HCT116 (cell line): ENCODE measurements around the gene LIN52. TPM values are rescaled to one million over a fixed set of nuclear protein-coding genes. Genes with fewer than 3 reads are reported as not detected.

Source experiments
- ATAC-seq: fragments of 200-7000 bp; cut with Tn5 transposase; 2 replicates; pipeline ENCODE4 v1.9.1; 2020; ENCODE audit warnings: mild to moderate bottlenecking, moderate library complexity
- BruUV-seq: library from RNA; stranded (reverse); fragments of 400-500 nt; replicated peaks from 2 replicates; lab custom pipeline; 2021; lab: Mats Ljungman, UMichigan
- CTCF ChIA-PET: fragments of 300-600 bp; sonication (Branson Sonifier 250); formaldehyde crosslinking; loops from one replicate; lab custom pipeline; 2021; ENCODE audit warnings: antibody characterized with exemption; lab: Charles Lee
- POLR2A ChIA-PET: fragments of 300-600, 350-600 bp; sonication (Branson Sonifier 250); formaldehyde crosslinking; loops from one replicate; lab custom pipeline; 2021; ENCODE audit warnings: antibody characterized with exemption; lab: Charles Lee
- RAD21 ChIA-PET, 2 experiments: fragments of 300-600 bp; sonication (Branson Sonifier 250); formaldehyde crosslinking; loops; one replicate each; lab custom pipeline; 2023; ENCODE audit warnings: low total read pairs in 2 of 2; ENCODE audit not compliant: uncharacterized antibody in 2 of 2, unreplicated experiment in 2 of 2, low non-redundant PET in 1 of 2; lab: Charles Lee
- DNase-seq: peaks from one replicate; pipeline ENCODE4 v3.0.0-alpha.2; 2010; ENCODE audit warnings: low read depth, low spot score
- H2AFZ ChIP-seq: fragments of 200-600 bp; shearing (Covaris generic), sonication (generic); 2 replicates; pipeline ENCODE4 v1.6.1; 2017; ENCODE audit warnings: low read depth, mixed run types, mixed read lengths, antibody characterized with exemption, low read length; ENCODE audit not compliant: poor library complexity, severe bottlenecking
- H3K27ac ChIP-seq: 2 replicates; pipeline ENCODE4 v1.5.1; 2012; ENCODE audit warnings: low read depth, low read length
- H3K27me3 ChIP-seq: fragments of 200-600 bp; sonication (generic); 2 replicates; pipeline ENCODE4 v1.6.1; 2016; ENCODE audit warnings: mixed run types, low read length, mixed read lengths; ENCODE audit not compliant: insufficient read depth
- H3K36me3 ChIP-seq, 2 experiments: fragments of 200-500 bp in 1 of 2; fragments of 200-600 bp in 1 of 2; sonication (Bioruptor generic) in 1 of 2; sonication (generic) in 1 of 2; 2 replicates each; pipeline versions ENCODE4 v1.5.1 to v1.6.1; 2014 to 2016; ENCODE audit warnings: low read length in 2 of 2, inconsistent platforms in 1 of 2, mixed read lengths in 1 of 2, mixed run types in 1 of 2; ENCODE audit not compliant: insufficient read depth in 2 of 2, control insufficient read depth in 1 of 2
- H3K4me1 ChIP-seq, 2 experiments: fragments of 200-600 bp in 1 of 2; sonication (generic) in 1 of 2; 2 replicates each; pipeline versions ENCODE4 v1.5.1 to v1.6.1; 2012 to 2017; ENCODE audit warnings: low read length in 2 of 2, inconsistent platforms in 1 of 2, mild to moderate bottlenecking in 1 of 2, mixed read lengths in 1 of 2, mixed run types in 1 of 2, moderate library complexity in 1 of 2; ENCODE audit not compliant: insufficient read depth in 2 of 2, control insufficient read depth in 1 of 2
- H3K4me2 ChIP-seq: fragments of 200-600 bp; sonication (generic); 2 replicates; pipeline ENCODE4 v1.6.1; 2017; ENCODE audit warnings: mixed run types, low read length, mixed read lengths
- H3K4me3 ChIP-seq, 2 experiments: fragments of 200-600 bp in 1 of 2; sonication (generic) in 1 of 2; replicated peaks in 1 of 2; 2 replicates each; pipeline ENCODE4 v1.5.1; 2011 to 2016; ENCODE audit warnings: low read length in 2 of 2, control low read depth in 1 of 2, low read depth in 1 of 2, mild to moderate bottlenecking in 1 of 2, mixed read lengths in 1 of 2, mixed run types in 1 of 2
- H3K79me2 ChIP-seq: fragments of 200-600 bp; sonication (generic); 2 replicates; pipeline ENCODE4 v1.6.1; 2017; ENCODE audit warnings: mild to moderate bottlenecking, mixed run types, low read length, moderate library complexity, mixed read lengths; ENCODE audit not compliant: insufficient read depth
- H3K9ac ChIP-seq: fragments of 200-600 bp; sonication (generic); 2 replicates; pipeline ENCODE4 v1.6.1; 2016; ENCODE audit warnings: low read length, mixed read lengths
- H3K9me2 ChIP-seq: fragments of 200-600 bp; sonication (generic), shearing (Covaris generic); 2 replicates; pipeline ENCODE4 v1.6.1; 2017; ENCODE audit warnings: mixed run types, mild to moderate bottlenecking, moderate library complexity; ENCODE audit not compliant: insufficient read depth
- H3K9me3 ChIP-seq, 2 experiments: fragments of 200-500 bp in 1 of 2; fragments of 200-600 bp in 1 of 2; sonication (Bioruptor generic) in 1 of 2; sonication (generic) in 1 of 2; 2 replicates each; pipeline ENCODE4 v1.6.1; 2014 to 2017; ENCODE audit warnings: low read length in 2 of 2, mixed read lengths in 2 of 2, inconsistent platforms in 1 of 2, low read depth in 1 of 2, mild to moderate bottlenecking in 1 of 2, mixed run types in 1 of 2, moderate library complexity in 1 of 2; ENCODE audit not compliant: control insufficient read depth in 1 of 2, insufficient read depth in 1 of 2
- H4K20me1 ChIP-seq: fragments of 200-600 bp; sonication (generic), shearing (Covaris generic); 2 replicates; pipeline ENCODE4 v1.6.1; 2017; ENCODE audit warnings: mixed run types, mild to moderate bottlenecking, moderate library complexity; ENCODE audit not compliant: insufficient read depth
- ELF1 ChIP-seq: IDR thresholded peaks from 2 replicates; pipeline ENCODE4 v1.6.1; 2012; ENCODE audit warnings: low read depth, borderline replicate concordance
- EZH2 ChIP-seq: fragments of 200-600 bp; sonication (generic); IDR thresholded peaks from 2 replicates; pipeline ENCODE4 v1.6.1; 2017; ENCODE audit warnings: antibody characterized with exemption, mixed run types
- FOSL1 ChIP-seq: IDR thresholded peaks from 2 replicates; pipeline ENCODE4 v1.6.1; 2012; ENCODE audit warnings: low read depth
- JUND ChIP-seq: IDR thresholded peaks from 2 replicates; pipeline ENCODE4 v1.6.1; 2012
- RAD21 ChIP-seq: IDR thresholded peaks from 2 replicates; pipeline ENCODE4 v1.6.1; 2012; ENCODE audit warnings: low read depth, mild to moderate bottlenecking
- SP1 ChIP-seq: IDR thresholded peaks from 2 replicates; pipeline ENCODE4 v1.6.1; 2012; ENCODE audit warnings: low read depth
- YY1 ChIP-seq: IDR thresholded peaks from 2 replicates; pipeline ENCODE4 v1.6.1; 2011; ENCODE audit warnings: low read length, low read depth, moderate library complexity, mild to moderate bottlenecking; ENCODE audit not compliant: insufficient replicate concordance; ENCODE audit errors: extremely low read depth
- ZFX ChIP-seq: fragments of 450-650 bp; IDR thresholded peaks from 2 replicates; pipeline ENCODE4 v1.6.1; 2017
- ZNF274 ChIP-seq: fragments of 200-500 bp; sonication (Bioruptor generic); IDR thresholded peaks from 2 replicates; pipeline ENCODE4 v1.6.1; 2014; ENCODE audit warnings: mild to moderate bottlenecking, low read depth, low read length, inconsistent platforms
- intact Hi-C: fragments of 100-400 bp; cut with micrococcal nuclease; formaldehyde crosslinking; loops from 2 replicates; pipeline ENCODE4 v1.10.0; 2022
- total RNA-seq: library from RNA; stranded (reverse); gene quantifications from one replicate; pipeline ENCODE4 v1.2.1, GENCODE V29; 2021; ENCODE audit not compliant: unreplicated experiment
- TF ChIP-seq, protein P1 (sequence below), 3 experiments: fragments of 200-600 bp in 1 of 3; sonication (generic) in 1 of 3; IDR thresholded peaks in 2 of 3; conservative IDR thresholded peaks in 1 of 3; 2 replicates each; pipeline ENCODE4 v1.5.1; 2012 to 2017; ENCODE audit warnings: low read depth in 2 of 3, low read length in 2 of 3, antibody characterized with exemption in 1 of 3, borderline replicate concordance in 1 of 3, control low read depth in 1 of 3, mild to moderate bottlenecking in 1 of 3, mixed read lengths in 1 of 3, mixed run types in 1 of 3, moderate library complexity in 1 of 3; ENCODE audit not compliant: insufficient read depth in 1 of 3
- TF ChIP-seq, protein P2 (sequence below): IDR thresholded peaks from 2 replicates; pipeline ENCODE4 v1.6.1; 2011; ENCODE audit warnings: mild to moderate bottlenecking, low read length, moderate library complexity; ENCODE audit not compliant: insufficient replicate concordance; ENCODE audit errors: extremely low read depth
- TF ChIP-seq, protein P3 (sequence below): IDR thresholded peaks from 2 replicates; pipeline ENCODE4 v1.6.1; 2012; ENCODE audit warnings: low read depth

Gene LIN52
- total RNA-seq, 1 experiment from 2014 or later = 9.6 TPM

DNA sequence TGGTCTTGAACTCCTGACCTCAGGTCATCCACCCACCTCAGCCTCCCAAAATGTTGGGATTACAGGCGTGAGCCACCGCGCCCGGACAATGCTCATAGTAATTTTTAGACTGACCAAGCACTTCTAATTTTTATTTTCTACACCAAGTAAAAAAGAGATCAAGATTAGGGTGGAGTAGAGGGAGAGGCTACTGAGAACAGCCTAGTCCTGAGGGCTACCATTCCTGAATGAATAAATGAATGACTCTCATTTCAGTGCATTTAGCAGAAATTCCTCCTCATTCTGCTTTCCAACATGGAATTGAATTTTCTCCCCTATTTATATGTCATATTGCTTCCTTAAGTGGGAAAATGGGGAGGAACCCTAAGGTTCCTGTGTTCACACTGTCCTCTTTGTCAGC lies 39.2 kb upstream of the LIN52 start:
- intact Hi-C loops = no loop called here
- Histone ChIP-seq H3K27ac (no peak overlapping the region), H3K4me3 (no peak overlapping the region), H3K4me1 (peaks cover 0 to 6% of the 10 kb centered on the region in 2 experiments; a peak in 2 of 4 replicates), H2AFZ (no peak overlapping the region), H3K79me2 (no peaks in the 10 kb centered on the region), H3K36me3 (no peaks in the 10 kb centered on the region), H3K9me3 (no peaks in the 10 kb centered on the region), H3K9me2 (no peaks in the 10 kb centered on the region), H3K27me3 (no peaks in the 10 kb centered on the region), H3K9ac (no peak overlapping the region), H3K4me2 (no peak overlapping the region), H4K20me1 (no peaks in the 10 kb centered on the region)
- no TSS peak for BruUV-seq
- ChIA-PET RAD21 (no interaction called here), POLR2A (no interaction called here), CTCF (no interaction called here)
- DNase-seq = no peak
- no peak for ATAC-seq
- TF ChIP-seq ZNF274 (no peak), FOSL1 (no peak), SP1 (no peak), ELF1 (no peak), ZFX (no peak), YY1 (no peak), JUND (no peak), EZH2 (no peak), RAD21 (no peak)
- TF ChIP-seq, protein P1, sequence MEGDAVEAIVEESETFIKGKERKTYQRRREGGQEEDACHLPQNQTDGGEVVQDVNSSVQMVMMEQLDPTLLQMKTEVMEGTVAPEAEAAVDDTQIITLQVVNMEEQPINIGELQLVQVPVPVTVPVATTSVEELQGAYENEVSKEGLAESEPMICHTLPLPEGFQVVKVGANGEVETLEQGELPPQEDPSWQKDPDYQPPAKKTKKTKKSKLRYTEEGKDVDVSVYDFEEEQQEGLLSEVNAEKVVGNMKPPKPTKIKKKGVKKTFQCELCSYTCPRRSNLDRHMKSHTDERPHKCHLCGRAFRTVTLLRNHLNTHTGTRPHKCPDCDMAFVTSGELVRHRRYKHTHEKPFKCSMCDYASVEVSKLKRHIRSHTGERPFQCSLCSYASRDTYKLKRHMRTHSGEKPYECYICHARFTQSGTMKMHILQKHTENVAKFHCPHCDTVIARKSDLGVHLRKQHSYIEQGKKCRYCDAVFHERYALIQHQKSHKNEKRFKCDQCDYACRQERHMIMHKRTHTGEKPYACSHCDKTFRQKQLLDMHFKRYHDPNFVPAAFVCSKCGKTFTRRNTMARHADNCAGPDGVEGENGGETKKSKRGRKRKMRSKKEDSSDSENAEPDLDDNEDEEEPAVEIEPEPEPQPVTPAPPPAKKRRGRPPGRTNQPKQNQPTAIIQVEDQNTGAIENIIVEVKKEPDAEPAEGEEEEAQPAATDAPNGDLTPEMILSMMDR (IDR thresholded peaks at IDR 0.05 in 2 of 3, conservative IDR thresholded peaks at IDR 0.05 in 1 of 3; ENCODE audit: borderline replicate concordance in 1 of 3, insufficient read depth in 1 of 3, low read depth in 2 of 3, low read length in 2 of 3) = no peak
- TF ChIP-seq, protein P2, sequence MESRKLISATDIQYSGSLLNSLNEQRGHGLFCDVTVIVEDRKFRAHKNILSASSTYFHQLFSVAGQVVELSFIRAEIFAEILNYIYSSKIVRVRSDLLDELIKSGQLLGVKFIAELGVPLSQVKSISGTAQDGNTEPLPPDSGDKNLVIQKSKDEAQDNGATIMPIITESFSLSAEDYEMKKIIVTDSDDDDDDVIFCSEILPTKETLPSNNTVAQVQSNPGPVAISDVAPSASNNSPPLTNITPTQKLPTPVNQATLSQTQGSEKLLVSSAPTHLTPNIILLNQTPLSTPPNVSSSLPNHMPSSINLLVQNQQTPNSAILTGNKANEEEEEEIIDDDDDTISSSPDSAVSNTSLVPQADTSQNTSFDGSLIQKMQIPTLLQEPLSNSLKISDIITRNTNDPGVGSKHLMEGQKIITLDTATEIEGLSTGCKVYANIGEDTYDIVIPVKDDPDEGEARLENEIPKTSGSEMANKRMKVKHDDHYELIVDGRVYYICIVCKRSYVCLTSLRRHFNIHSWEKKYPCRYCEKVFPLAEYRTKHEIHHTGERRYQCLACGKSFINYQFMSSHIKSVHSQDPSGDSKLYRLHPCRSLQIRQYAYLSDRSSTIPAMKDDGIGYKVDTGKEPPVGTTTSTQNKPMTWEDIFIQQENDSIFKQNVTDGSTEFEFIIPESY = no peak
- TF ChIP-seq, protein P3, sequence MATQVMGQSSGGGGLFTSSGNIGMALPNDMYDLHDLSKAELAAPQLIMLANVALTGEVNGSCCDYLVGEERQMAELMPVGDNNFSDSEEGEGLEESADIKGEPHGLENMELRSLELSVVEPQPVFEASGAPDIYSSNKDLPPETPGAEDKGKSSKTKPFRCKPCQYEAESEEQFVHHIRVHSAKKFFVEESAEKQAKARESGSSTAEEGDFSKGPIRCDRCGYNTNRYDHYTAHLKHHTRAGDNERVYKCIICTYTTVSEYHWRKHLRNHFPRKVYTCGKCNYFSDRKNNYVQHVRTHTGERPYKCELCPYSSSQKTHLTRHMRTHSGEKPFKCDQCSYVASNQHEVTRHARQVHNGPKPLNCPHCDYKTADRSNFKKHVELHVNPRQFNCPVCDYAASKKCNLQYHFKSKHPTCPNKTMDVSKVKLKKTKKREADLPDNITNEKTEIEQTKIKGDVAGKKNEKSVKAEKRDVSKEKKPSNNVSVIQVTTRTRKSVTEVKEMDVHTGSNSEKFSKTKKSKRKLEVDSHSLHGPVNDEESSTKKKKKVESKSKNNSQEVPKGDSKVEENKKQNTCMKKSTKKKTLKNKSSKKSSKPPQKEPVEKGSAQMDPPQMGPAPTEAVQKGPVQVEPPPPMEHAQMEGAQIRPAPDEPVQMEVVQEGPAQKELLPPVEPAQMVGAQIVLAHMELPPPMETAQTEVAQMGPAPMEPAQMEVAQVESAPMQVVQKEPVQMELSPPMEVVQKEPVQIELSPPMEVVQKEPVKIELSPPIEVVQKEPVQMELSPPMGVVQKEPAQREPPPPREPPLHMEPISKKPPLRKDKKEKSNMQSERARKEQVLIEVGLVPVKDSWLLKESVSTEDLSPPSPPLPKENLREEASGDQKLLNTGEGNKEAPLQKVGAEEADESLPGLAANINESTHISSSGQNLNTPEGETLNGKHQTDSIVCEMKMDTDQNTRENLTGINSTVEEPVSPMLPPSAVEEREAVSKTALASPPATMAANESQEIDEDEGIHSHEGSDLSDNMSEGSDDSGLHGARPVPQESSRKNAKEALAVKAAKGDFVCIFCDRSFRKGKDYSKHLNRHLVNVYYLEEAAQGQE = no peak
